ENCODE measurements around the gene LAX1.
"Not testable (repeated sequence)": the region's sequence is repeated elsewhere in the genome, so short reads cannot be mapped to it uniquely, and the experiment has no call there.

Gene LAX1

GRCh38 chr1:203765029-203765837, at the start of gene LAX1:
Gene LAX1, plus strand, starts transcription at chr1:203765183. Its CDS starts 383 bp downstream, at chr1:203765566.
- DNase-seq (ENCODE audit: low read depth), result no peak

- DNase-seq (ENCODE audit: low read depth), result no peak
Observed at GRCh38 chr1:203717120-203717519, 47.9 kb upstream of the LAX1 start.

GRCh38 chr1:203720242-203720641, 44.7 kb upstream of the LAX1 start:
- DNase-seq (ENCODE audit: low read depth), result no peak

- no peak for DNase-seq (ENCODE audit: low read depth)
Observed at GRCh38 chr1:203722909-203723308, 42.1 kb upstream of the LAX1 start.

- DNase-seq (ENCODE audit: low read depth), result peak; percentile 47
Observed at GRCh38 chr1:203726417-203726867, 38.5 kb upstream of the LAX1 start.

- no peak for DNase-seq (ENCODE audit: low read depth)
Observed at GRCh38 chr1:203733009-203733863, 31.7 kb upstream of the LAX1 start.

GRCh38 chr1:203742436-203742835, 22.5 kb upstream of the LAX1 start:
- no peak for DNase-seq (ENCODE audit: low read depth)

GRCh38 chr1:203743091-203743571, 21.9 kb upstream of the LAX1 start:
- no peak for DNase-seq (ENCODE audit: low read depth)

- no peak for DNase-seq (ENCODE audit: low read depth)
Observed at GRCh38 chr1:203744075-203744972, 20.7 kb upstream of the LAX1 start.

- no peak for DNase-seq (ENCODE audit: low read depth)
Observed at GRCh38 chr1:203746281-203746680, 18.7 kb upstream of the LAX1 start.

- peak; percentile 69 for DNase-seq (ENCODE audit: low read depth)
Observed at GRCh38 chr1:203751051-203751450, 13.9 kb upstream of the LAX1 start.

- DNase-seq (ENCODE audit: low read depth), result not testable (repeated sequence)
Observed at GRCh38 chr1:203751618-203752361, 13.2 kb upstream of the LAX1 start.

- DNase-seq (ENCODE audit: low read depth), result no peak
Observed at GRCh38 chr1:203754455-203754864, 10.5 kb upstream of the LAX1 start.

GRCh38 chr1:203756036-203756435, 8.9 kb upstream of the LAX1 start:
- DNase-seq (ENCODE audit: low read depth), result no peak

- DNase-seq (ENCODE audit: low read depth), result not testable (repeated sequence)
Observed at GRCh38 chr1:203758749-203759148, 6.2 kb upstream of the LAX1 start.

GRCh38 chr1:203760506-203760905, 4.5 kb upstream of the LAX1 start:
- DNase-seq (ENCODE audit: low read depth), result no peak

- not testable (repeated sequence) for DNase-seq (ENCODE audit: low read depth)
Observed at GRCh38 chr1:203761958-203762357, 3.0 kb upstream of the LAX1 start.

GRCh38 chr1:203763505-203763904, 1.5 kb upstream of the LAX1 start:
- DNase-seq (ENCODE audit: low read depth), result no peak

- no peak for DNase-seq (ENCODE audit: low read depth)
Observed at GRCh38 chr1:203764105-203765028, 616 bp upstream of the LAX1 start.

GRCh38 chr1:203768256-203768655, 3.3 kb downstream of the LAX1 start:
- DNase-seq (ENCODE audit: low read depth), result no peak

All from amniotic epithelial cell (primary cell).